ENCODE data around the gene HDHD2.

The HDHD2 gene

DNA sequence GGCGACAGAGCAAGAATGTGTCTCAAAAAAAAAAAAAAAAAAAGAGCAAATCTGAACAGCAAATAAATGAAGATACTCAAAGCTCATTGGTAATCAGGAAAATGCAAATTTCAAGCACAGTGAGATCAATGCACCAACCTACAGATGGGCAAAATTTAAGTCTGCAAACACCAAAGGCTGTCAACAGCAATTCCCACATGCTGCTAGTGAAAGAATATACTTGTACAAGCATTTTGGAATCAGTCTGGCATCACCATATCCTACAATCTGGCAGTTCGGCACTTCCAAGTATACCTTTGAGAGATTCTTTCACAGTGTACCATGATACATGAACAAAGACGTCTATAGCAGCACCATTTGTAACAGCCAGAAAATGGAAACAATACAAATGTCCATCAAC lies 4.1 kb downstream of the HDHD2 start:
- DNase-seq (ENCODE audit: low read depth, low spot score) = no peak

DNA sequence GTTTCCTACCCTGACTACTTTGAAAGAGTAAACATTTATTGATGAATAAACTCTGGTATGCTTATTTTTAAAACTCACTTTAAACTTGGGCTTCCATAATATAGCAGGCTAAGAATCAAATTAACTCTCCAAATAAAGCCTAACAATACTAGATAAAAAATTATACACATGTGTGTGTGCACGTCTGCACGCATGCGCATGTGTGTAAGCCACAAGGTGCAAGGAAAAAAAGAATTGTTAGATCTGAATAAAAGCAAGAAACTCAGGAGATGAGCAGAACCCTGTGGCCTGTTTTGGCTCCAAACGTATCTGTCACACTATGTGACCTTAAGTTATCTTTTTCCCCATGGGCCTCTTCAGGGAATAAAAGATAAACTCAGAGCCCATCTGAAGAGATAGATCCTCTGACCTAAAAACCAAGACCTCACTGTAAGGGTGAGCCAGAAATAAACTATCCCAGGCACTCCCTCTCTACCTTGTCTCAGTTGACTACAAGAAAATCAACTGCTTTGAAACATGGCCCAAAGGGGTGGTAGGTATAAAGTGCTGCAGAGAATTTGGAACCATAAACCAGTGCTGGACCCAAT lies 6.3 kb downstream of the HDHD2 start:
- no peak for DNase-seq (ENCODE audit: low read depth, low spot score)

DNA sequence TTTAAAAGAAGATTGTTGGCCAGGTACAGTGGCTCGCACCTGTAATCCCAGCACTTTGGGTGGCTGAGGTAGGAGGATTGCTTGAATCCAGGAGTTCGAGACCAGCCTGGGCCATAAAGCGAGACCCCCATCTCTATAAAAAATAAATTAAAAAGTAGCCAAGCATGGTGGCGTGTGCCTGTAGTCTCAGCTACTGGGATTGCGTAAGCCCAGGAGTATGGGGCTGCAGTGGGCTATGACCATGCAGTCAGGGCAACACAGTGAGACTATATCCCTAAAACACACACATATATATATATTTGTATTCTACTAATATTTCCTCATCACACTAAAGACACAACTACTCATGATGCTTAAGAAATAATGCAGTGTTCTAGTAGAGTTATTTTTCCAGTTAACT lies 7.1 kb downstream of the HDHD2 start:
- no peak for DNase-seq (ENCODE audit: low read depth, low spot score)

DNA sequence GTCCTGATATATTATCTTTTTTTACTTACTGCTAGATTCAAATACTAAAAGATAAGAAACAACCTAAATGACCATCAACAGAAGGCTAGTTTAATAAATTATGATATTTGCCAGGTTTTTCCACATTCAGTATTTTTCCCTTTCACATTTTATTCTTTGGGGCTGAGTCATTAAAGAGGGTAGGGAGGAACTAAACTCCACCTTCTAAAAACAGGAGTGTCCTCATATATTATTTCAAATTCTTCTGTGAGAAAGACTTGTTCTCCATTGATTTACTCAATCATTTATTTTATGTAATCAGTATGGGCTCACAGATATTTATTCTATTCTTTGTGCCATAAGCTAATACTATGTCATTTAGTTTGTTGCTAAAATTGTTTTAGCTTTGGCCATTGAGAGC lies 9.0 kb downstream of the HDHD2 start:
- no peak for DNase-seq (ENCODE audit: low read depth, low spot score)

DNA sequence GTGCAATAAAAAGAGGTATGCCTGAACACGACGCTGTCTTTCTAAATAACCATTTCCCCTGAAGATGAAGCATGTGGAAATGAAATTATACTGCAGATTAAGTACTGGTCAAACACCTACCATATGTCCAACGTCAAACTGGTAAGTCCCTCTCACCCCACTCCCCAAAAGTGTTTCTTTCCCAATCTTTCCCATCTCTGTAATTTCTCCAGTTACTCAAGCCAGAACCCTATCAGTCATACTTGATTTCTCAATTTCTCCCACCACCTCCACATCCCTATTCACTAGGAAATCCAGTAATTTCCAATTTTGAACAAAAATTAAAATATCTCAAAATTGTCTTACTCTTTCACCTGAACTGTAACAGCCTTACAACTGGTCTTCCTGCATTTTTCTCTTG lies 29.2 kb downstream of the HDHD2 start:
- DNase-seq (ENCODE audit: low read depth, low spot score) = no peak

DNA sequence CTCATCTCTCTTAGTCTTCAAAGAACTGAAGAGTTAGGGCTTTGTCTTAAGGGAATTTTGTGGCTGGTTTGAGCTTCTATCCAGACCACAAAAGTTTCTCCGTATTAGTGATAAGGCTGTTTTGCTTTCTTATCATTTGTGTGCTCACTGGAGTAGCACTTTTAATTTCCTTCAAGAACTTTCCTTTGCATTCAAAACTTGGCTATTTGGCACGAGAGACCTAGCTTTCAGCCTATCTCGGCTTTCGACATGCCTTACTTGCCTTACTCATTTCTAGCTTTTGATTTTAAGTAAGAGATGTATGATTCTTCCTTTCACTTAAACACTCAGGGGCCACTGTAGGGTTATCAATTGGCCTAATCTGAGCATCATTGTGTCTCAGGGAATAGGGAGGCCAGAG lies 29.9 kb downstream of the HDHD2 start:
- no peak for DNase-seq (ENCODE audit: low read depth, low spot score)

DNA sequence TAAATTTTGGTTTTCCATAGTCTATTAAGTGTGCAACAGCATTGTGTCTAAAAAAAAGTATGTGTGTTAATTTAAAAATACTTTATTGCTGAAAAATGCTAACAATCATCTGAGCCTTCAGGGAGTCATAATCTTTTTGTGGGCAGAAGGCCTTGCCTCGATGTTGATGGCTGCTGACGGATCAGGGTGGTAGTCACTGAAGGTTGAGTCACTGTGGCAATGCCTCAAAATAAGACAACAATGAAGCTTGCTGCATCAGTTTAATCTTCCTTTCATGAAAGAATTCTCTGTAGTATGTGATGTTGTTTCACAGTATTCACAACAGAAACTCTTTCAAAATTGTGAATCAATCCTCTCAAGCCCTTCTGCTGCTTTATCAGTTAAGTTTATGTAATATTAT lies 31.3 kb downstream of the HDHD2 start:
- DNase-seq (ENCODE audit: low read depth, low spot score) = no peak

DNA sequence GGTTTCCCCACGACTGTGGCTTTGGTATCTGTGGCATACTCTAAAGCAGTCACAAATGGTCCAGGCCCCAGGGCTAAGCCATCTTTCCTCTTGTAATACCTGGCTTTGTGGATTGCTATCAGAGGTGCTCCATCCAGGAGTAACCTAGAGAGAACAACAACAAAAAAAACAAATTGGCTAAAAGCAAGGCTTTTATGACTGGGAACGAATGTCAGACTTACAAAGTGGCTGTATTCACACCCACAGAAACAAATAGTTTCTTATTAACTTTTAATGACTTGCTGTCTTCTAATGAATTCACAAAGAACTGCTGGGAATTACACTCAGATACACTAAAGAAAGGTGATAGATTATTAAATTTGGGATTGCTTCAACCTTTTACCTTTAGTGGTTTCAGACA lies 35.1 kb downstream of the HDHD2 start:
- no peak for DNase-seq (ENCODE audit: low read depth, low spot score)

DNA sequence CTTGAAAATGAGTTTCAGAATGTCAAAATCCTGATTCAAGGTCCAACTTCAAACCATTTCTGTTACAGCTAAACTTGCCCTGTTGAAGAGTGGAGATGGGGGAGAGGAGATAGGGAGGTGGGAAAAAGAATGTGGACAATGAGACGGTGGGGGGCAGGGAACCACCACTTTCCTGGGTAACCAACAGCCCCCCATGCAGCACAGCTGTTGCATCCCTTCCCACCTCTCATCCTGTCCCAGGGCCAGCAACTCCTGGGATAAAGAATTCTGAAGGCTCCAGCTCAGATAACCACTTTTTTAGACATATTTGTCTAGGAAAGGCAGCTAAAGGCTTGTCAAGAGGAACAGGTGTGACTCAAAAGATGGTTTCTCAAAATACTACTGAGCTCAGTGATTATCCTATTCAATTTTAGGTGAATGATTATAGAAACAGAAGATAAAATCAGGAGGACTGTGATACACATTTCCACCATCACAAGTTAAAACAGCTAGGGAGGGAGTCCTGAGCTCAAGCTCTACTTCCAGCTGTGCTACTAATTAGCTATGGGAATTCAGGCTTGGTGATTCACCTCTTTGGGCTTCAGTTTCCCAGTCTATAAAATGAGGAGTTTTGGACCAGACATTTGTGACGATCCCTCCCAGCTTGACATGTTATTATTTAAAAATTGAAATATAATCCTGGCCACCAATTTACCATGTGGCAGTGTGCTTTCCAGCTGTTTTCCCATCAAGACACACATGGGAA lies 36.3 kb downstream of the HDHD2 start:
- DNase-seq (ENCODE audit: low read depth, low spot score) = no peak

DNA sequence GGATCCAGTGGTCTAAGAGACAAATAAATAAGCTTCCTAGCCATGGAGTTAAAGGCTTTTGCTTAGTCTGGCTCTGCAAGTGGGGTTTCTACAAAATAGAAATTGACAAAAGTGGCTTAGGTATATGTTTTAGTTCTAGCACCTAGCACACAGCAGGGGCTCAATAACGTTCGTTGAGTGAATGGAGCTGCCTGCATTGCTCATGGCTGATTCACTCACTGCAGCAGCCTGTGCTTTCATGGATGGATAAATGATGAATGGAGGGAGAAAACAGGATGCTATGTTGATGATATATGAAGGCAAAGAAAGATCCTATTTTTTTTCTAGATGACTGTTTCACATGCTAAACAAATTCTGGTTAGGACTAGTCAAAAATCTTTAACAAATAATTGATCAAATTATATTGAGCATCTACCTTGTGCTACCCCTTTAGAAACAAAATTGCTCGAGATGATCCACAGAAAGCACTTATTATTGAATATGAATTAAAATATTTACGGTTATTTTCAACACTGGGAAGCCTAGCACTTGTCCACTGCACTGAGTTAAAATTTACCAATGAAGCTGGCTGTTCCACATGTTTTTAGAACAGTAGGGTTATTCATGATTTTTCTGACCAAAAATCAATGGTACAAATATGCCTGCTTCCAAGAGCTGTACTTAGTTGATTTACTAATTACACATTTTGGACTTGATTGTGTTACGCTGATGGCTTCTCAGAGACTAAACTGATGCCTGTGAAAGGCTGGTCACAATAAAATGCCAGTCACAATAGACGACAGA lies 39.6 kb downstream of the HDHD2 start:
- no peak for DNase-seq (ENCODE audit: low read depth, low spot score)

DNA sequence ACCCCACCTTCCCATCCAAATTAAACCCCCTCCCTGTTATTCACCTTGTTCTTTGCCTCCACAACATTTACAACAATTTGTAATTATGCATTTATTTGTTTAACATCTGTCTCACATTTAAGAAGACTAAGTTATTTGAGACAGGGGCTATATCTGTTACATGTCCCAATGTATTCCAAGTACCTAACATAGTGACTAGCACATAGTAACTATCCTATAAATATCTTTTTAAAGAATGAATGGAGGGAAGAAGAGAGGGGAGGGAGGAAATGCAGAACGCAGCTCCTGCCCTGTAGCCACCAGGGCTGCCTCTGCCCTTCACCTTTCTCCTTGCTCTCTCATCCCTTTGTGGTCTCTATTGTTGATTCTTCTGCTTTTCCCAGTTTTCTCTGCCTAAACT lies 40.6 kb downstream of the HDHD2 start:
- DNase-seq (ENCODE audit: low read depth, low spot score) = no peak

DNA sequence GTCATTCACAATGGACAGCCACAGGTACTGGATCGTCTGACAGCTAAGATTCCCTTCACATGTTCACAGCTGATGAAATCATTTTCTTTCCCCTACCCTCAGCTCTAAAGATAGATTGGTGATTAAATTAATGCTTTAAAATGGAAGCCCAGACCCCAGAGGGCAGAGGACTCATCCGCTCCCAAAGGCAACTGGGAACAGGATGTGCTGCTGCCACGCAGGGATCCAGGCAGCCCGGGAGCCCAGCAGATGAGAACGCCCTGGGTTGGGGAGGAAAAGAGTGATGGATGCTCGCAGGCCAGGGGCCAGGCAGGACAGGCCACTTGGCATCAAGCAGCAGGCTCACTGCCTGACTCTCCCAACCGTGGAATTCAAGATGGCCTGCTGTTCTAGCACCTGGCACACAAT lies 41.3 kb downstream of the HDHD2 start:
- DNase-seq (ENCODE audit: low read depth, low spot score) = no peak

DNA sequence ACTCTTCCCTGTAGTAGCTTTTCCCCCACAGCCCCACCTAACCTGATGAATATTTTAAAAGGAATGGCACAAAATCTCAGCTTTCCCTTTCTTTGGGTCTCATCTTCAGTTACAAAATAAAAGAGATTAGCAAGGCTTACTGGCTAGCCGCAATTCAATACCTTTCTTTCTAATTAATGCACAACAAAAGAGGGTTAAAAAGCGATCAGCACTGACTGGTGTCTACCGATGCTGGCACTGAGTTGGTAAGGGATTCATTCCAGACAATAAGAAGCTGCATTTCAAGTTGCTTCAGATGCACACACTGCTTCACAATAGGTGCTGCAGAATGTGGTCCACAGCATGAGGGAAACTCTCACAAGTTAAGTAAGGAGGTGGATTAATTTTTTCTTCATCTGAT lies 41.9 kb downstream of the HDHD2 start:
- no peak for DNase-seq (ENCODE audit: low read depth, low spot score)

DNA sequence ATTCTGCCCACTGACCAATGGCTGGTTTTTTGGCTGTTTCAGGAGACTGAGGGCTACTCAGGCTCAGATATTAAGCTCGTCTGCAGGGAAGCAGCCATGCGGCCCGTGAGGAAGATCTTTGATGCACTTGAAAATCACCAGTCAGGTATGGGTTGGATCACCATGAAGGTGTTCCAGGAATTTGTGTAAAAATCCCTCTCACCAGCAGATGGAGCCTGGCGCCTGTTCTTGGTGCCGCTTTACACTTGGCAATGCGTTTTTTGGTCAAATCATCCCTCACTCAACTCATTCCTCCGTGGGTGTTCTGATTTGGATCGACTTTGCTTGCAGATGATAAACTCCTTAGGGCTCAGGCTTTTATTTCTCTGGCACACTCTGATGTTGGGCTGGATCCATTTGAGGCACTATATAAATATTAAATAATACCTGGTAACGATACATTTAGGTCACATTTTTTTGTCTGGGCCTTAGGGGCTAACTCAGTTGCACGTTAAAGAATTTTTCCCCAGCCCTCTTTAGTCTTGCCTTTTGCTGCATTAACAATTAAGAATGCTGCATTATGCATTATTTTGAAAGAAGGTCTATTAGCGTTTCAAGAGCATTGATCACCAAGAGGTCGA lies 50.0 kb downstream of the HDHD2 start:
- DNase-seq (ENCODE audit: low read depth, low spot score) = peak; percentile 19

DNA sequence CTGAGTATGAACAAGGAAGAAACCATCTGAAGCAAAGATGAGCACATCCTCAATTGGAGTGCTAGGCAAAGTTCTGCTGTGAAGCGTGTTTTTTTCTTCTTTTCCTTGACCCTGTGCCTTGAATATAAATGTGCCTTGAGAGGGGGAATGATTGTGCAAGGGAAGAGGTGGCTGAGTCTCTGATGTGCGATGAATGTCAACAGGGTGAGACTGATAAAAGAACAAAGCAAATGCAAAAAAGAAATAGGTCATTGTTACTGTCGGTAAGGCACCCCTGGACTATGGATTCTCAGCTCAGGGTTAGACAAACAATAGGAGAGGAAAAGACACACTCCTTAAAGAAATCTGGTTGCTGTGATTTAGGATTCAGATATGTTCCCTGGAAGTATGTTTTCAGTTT lies 54.5 kb downstream of the HDHD2 start:
- no peak for DNase-seq (ENCODE audit: low read depth, low spot score)

DNA sequence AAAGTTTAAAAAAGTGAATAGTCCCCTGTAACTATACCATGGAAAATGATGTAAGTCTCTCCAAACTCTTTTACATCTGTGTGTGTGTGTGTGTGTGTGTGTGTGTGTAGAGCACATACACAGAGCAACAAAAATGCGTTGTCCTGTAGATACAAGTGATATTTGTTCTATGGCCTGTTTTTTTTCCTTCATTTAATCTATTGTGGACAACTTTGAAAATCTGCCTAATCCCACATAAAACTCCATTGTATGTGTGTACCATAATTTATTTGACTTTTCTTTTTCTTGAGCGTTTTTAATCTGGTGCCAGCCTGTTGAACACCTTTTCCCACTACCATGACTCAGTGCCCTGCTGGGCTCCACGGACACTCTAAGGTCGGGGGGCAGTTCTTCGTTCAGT lies 62.6 kb downstream of the HDHD2 start:
- DNase-seq (ENCODE audit: low read depth, low spot score) = no peak

DNA sequence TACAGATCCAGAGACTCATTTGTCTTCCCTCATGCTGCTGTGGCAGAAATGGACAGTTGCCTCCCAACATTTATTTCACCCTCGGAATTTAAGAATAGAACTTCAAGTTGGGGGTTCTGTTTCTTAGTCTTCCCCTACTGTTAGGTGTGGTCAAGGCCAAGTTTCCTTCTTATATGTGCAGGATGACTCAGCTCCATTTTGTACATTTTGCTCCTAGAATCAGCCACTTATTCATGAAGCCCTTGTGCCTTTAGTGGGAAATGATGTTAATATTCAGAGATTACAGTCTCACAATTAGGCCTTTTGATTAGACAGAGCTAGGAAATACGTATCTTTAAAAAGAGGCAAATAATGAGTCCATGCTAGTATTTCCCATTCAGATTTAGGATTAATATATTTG lies 68.7 kb downstream of the HDHD2 start:
- DNase-seq (ENCODE audit: low read depth, low spot score) = no peak

DNA sequence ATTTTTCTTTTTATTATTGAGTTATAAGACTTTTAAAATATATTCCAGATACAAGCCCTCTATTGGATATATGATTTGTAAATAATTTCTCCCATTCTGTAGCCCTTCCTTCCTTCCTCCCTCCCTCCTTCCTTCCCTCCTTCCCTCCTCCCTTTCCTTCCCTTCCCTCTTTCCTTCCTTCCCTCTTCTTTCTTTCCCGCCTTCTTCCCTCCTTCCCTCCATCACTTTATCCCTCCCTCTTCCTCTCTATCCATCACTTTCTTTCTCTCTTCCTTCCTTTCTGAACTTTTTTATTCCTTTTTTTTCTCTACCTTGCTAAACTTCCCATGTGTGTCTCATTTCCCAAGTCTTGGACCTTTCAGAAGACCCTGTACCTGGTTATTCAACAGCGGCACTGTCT lies 69.4 kb downstream of the HDHD2 start:
- no peak for DNase-seq (ENCODE audit: low read depth, low spot score)

DNA sequence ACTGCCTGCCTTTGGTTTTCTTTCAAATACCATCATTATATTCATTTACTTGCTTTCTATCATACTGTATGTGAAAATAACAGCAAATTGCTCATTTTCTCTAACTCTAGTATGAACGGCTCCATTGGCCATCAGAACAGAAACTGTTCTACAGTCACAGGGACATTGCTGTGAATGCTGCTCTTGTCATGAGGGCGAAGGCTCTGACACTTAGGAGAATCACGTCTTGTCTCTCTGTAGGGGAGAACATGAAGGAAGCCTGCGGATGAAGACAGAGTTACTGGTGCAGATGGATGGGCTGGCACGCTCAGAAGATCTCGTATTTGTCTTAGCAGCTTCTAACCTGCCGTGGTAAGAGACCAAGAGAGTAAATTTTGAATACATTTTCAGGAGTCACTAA lies 73.2 kb downstream of the HDHD2 start:
- no peak for DNase-seq (ENCODE audit: low read depth, low spot score)

DNA sequence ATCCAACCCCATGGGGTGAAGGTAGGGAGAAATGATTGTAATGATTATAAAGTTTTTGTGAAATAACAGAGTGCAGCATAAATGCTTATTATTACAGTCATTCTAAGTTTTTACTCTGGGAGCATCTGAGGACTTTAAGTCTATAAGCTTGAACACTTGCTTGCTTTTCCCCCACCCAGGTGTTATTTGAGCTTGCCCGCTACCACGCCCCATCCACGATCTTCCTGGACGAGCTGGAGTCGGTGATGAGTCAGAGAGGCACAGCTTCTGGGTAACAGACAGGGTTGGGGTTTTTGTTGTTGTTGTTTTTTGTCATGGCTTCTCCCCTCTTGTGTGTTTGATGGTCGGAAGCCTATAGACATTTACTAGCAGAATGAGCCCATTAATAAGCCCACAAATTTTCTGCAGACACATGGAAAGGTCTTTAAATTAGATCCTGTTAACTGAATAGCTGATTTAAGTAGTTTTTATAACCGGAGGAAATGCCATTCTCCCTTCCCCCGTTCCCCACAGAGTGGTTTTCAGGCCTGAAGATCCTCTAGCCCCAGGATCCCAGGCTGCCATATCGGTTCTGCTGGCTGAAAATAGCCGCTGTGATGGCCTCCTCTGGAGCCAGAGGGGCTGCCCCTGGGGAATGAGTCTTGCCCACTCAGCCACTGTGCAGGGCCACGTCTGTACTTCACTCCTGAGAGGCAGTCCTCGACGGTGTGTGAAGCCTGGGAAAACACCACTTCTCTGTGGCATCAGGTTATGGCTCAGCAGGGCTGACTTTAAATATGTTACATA lies 75.0 kb downstream of the HDHD2 start:
- DNase-seq (ENCODE audit: low read depth, low spot score) = no peak

DNA sequence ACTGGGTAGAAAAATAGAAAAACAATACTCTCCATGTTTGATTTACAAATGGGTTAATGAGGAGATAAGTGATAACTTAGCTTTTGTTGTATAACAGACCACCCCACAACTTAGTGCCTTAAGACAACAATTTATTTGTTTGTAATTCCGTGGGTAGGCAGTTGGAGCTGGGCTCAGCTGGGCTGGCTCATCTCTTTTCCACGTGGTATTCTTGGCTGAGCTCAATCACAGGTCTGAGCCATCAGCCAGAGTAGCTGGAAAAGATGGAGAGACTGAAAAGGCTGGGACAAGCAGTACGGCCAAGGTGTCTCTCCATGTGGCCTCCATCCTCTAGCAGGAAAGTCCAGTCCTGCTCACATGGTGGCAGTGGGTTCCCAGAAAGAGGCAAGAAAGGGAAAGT lies 82.7 kb downstream of the HDHD2 start:
- no peak for DNase-seq (ENCODE audit: low read depth, low spot score)

DNA sequence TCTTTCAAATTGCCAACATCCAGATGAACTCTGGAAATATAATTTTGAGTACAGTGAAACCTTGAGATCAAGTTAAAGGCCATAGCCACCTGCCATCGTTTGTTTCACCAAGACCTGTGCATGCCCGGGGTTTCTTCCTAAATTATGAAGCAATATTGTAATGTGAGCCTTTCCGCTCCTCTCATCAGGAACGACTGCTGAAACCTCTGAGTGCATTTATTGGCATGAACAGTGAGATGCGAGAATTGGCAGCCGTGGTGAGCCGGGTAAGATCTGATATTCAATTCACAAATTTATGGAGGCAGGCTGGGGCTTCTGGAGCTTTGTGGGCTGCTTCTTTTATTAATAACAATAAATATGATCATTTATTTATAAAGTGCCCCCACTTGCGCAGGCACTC lies 87.2 kb downstream of the HDHD2 start:
- no peak for DNase-seq (ENCODE audit: low read depth, low spot score)

Data from activated CD4-positive, CD25-positive, alpha-beta regulatory T cell treated with anti-CD3 and anti-CD28 coated beads, Interleukin-2, amount 50 U/mL, for 16 hours (primary cell).